GM12801 (cell line): ENCODE data around the gene CSTF1.

Experiments
- CTCF ChIP-seq: IDR thresholded peaks from one replicate; pipeline ENCODE4 v1.5.1; 2011; ENCODE audit warnings: control low read depth; ENCODE audit not compliant: insufficient read length; ENCODE audit errors: extremely low read depth

Gene CSTF1

GRCh38 chr20:56409956-56410355 is 17.5 kb downstream of the CSTF1 start:
- no peak for TF ChIP-seq CTCF

GRCh38 chr20:56411759-56412472 is 19.5 kb downstream of the CSTF1 start, which contains the start of gene CASS4:
TSS of gene CASS4 (plus strand) at chr20:56412260. CDS start at chr20:56412459, 199 bp downstream.
- no peak for TF ChIP-seq CTCF

GRCh38 chr20:56412473-56412790 is 20.0 kb downstream of the CSTF1 start:
- no peak for TF ChIP-seq CTCF

GRCh38 chr20:56412949-56413348 is 20.5 kb downstream of the CSTF1 start:
- TF ChIP-seq CTCF: no peak

- TF ChIP-seq CTCF: no peak
Measured at GRCh38 chr20:56414842-56415765, 22.7 kb downstream of the CSTF1 start.

- TF ChIP-seq CTCF: no peak
Measured at GRCh38 chr20:56417402-56417801, 25.0 kb downstream of the CSTF1 start.

- TF ChIP-seq CTCF: no peak
Measured at GRCh38 chr20:56417911-56418310, 25.5 kb downstream of the CSTF1 start.
